Endothelial cell of umbilical vein (primary cell): Measurements from ENCODE around the gene TMF1. TPM values are rescaled to one million over a fixed set of nuclear protein-coding genes. Genes with fewer than 3 reads are reported as not detected.
A peak's percentile ranks its signal among the peaks of the same experiment; 100 is the strongest.

ENCODE experiments used
- BruUV-seq: library from RNA; stranded (reverse); fragments of 400-500 nt; replicated peaks from 2 replicates; lab custom pipeline; 2021; lab: Mats Ljungman, UMichigan
- CTCF ChIA-PET: fragments of 300-600, 350-600 bp; sonication (Branson Sonifier 250); formaldehyde crosslinking; loops from one replicate; lab custom pipeline; 2021; ENCODE audit warnings: antibody characterized with exemption, inconsistent platforms; lab: Charles Lee
- POLR2A ChIA-PET: fragments of 300-600, 350-600 bp; sonication (Branson Sonifier 250); formaldehyde crosslinking; loops from one replicate; lab custom pipeline; 2021; ENCODE audit warnings: antibody characterized with exemption, inconsistent platforms; lab: Charles Lee
- DNase-seq: peaks from one replicate; pipeline ENCODE4 v3.0.0-alpha.2; 2011; ENCODE audit warnings: low read depth, low spot score
- FAIRE-seq: peaks from 2 replicates; lab custom pipeline; 2011; peaks lifted over from hg19 to GRCh38; lab: Jason Lieb, UNC
- H2AFZ ChIP-seq: 2 replicates; pipeline ENCODE4 v1.6.0; 2012; ENCODE audit warnings: low read depth, low read length, control low read depth, inconsistent platforms
- H3K27ac ChIP-seq: 2 replicates; pipeline ENCODE4 v1.5.1; 2011; ENCODE audit warnings: low read depth, mild to moderate bottlenecking, control low read depth, low read length, moderate library complexity; ENCODE audit not compliant: insufficient read depth
- H3K27me3 ChIP-seq, 2 experiments: 2 replicates each; pipeline versions ENCODE4 v1.6.0 to v1.6.1; 2011; ENCODE audit warnings: low read length in 2 of 2, mixed read lengths in 1 of 2; ENCODE audit not compliant: control insufficient read depth in 2 of 2, insufficient read depth in 2 of 2
- H3K36me3 ChIP-seq, 2 experiments: 2 replicates in 1 of 2; 3 replicates in 1 of 2; pipeline ENCODE4 v1.5.1; 2011; ENCODE audit warnings: low read length in 2 of 2, mild to moderate bottlenecking in 1 of 2, moderate library complexity in 1 of 2; ENCODE audit not compliant: control insufficient read depth in 2 of 2, insufficient read depth in 2 of 2; ENCODE audit errors: extremely low read depth in 1 of 2
- H3K4me1 ChIP-seq: 3 replicates; pipeline ENCODE4 v1.5.1; 2011; ENCODE audit warnings: mild to moderate bottlenecking, low read length; ENCODE audit not compliant: control insufficient read depth, insufficient read depth; ENCODE audit errors: extremely low read depth
- H3K4me2 ChIP-seq: 2 replicates; pipeline ENCODE4 v1.6.1; 2011; ENCODE audit warnings: low read length, control low read depth, mixed read lengths; ENCODE audit not compliant: insufficient read depth
- H3K4me3 ChIP-seq, 3 experiments: fragments of 200-600 bp in 1 of 3; sonication (generic), shearing (Covaris generic) in 1 of 3; replicated peaks in 1 of 3; 2 replicates each; pipeline ENCODE4 v1.5.1; 2011 to 2016; ENCODE audit warnings: control low read depth in 3 of 3, low read length in 3 of 3, mild to moderate bottlenecking in 2 of 3, inconsistent platforms in 1 of 3, low read depth in 1 of 3, moderate library complexity in 1 of 3; ENCODE audit not compliant: insufficient read depth in 1 of 3
- H3K79me2 ChIP-seq: 2 replicates; pipeline ENCODE4 v1.6.0; 2012; ENCODE audit warnings: low read length, inconsistent platforms; ENCODE audit not compliant: control insufficient read depth, insufficient read depth
- H3K9ac ChIP-seq: replicated peaks from 2 replicates; pipeline ENCODE3; 2011; ENCODE audit warnings: low read length, control low read depth; ENCODE audit not compliant: insufficient read depth; ENCODE audit errors: extremely low read depth
- H3K9me1 ChIP-seq: replicated peaks from 3 replicates; pipeline ENCODE4 v1.6.0; 2011; ENCODE audit warnings: mild to moderate bottlenecking, low read length; ENCODE audit not compliant: control insufficient read depth, insufficient read depth; ENCODE audit errors: extremely low read depth
- H3K9me3 ChIP-seq: replicated peaks from 2 replicates; pipeline ENCODE4 v1.5.1; 2012; ENCODE audit warnings: low read length, inconsistent platforms; ENCODE audit not compliant: control insufficient read depth, insufficient read depth
- H4K20me1 ChIP-seq: replicated peaks from 2 replicates; pipeline ENCODE3; 2011; ENCODE audit warnings: mild to moderate bottlenecking, low read length; ENCODE audit not compliant: control insufficient read depth, insufficient read depth; ENCODE audit errors: extremely low read depth
- EZH2 ChIP-seq: IDR thresholded peaks from 2 replicates; pipeline ENCODE4 v1.6.1; 2012; ENCODE audit warnings: borderline replicate concordance, low read depth, mild to moderate bottlenecking, moderate library complexity, low read length, inconsistent platforms; ENCODE audit not compliant: severe bottlenecking
- FOS ChIP-seq: IDR thresholded peaks from 2 replicates; pipeline ENCODE4 v1.6.1; 2011; ENCODE audit warnings: mild to moderate bottlenecking, low read length, moderate library complexity, borderline replicate concordance; ENCODE audit not compliant: insufficient read depth
- GATA2 ChIP-seq: IDR thresholded peaks from 2 replicates; pipeline ENCODE4 v1.7.0; 2011; ENCODE audit warnings: low read depth, mild to moderate bottlenecking, moderate library complexity, mixed read lengths, low read length; ENCODE audit not compliant: insufficient read length, insufficient read depth
- JUN ChIP-seq: IDR thresholded peaks from 2 replicates; pipeline ENCODE4 v1.6.1; 2011; ENCODE audit warnings: borderline replicate concordance, low read depth; ENCODE audit not compliant: insufficient read length, insufficient read depth
- MYC ChIP-seq: IDR thresholded peaks from one replicate; pipeline ENCODE4 v1.6.1; 2011; ENCODE audit warnings: mild to moderate bottlenecking, low read depth, low read length
- POLR2A ChIP-seq: IDR thresholded peaks from 2 replicates; pipeline ENCODE4 v1.6.1; 2012; ENCODE audit warnings: low read depth, mild to moderate bottlenecking, control low read depth, low read length
- POLR2AphosphoS5 ChIP-seq: IDR thresholded peaks from 2 replicates; pipeline ENCODE4 v1.6.1; 2012; ENCODE audit warnings: low read depth, mild to moderate bottlenecking, control low read depth, low read length, moderate library complexity; ENCODE audit not compliant: insufficient read depth
- dilution Hi-C: fragments of 300-500 bp; cut with MboI; formaldehyde crosslinking; loops from one replicate; pipeline ENCODE4 v1.15.0; 2019; ENCODE audit warnings: low sequenced_read_pairs; ENCODE audit not compliant: extremely low pct_ligation_motif_present
- intact Hi-C: fragments of 100-400 bp; cut with micrococcal nuclease; formaldehyde crosslinking; loops from one replicate; pipeline ENCODE4 v1.10.0; 2022
- polyA plus RNA-seq, 4 experiments: library from polyadenylated mRNA; depleted of rRNA in 3 of 4; stranded (reverse) in 3 of 4; unstranded in 1 of 4; fragments of >200 nt; gene quantifications; 2 replicates each; pipeline versions ENCODE4 v1.2.1 to v1.2.3, GENCODE V29; 2011 to 2012; ENCODE audit warnings: missing spikeins in 1 of 4
- total RNA-seq: library from RNA; stranded (reverse); gene quantifications from 2 replicates; pipeline ENCODE4 v1.2.3, GENCODE V29; 2021
- TF ChIP-seq, protein P1 (sequence below), 2 donors: IDR thresholded peaks; 1 replicate in 1 of 2; 2 replicates in 1 of 2; pipeline ENCODE4 v1.5.1; 2011; ENCODE audit warnings: low read length in 2 of 2, mild to moderate bottlenecking in 2 of 2, moderate library complexity in 2 of 2, control low read depth in 1 of 2, inconsistent platforms in 1 of 2, low read depth in 1 of 2; ENCODE audit not compliant: insufficient read depth in 1 of 2; ENCODE audit errors: extremely low read depth in 1 of 2
- TF ChIP-seq, protein P2 (sequence below): IDR thresholded peaks from 2 replicates; pipeline ENCODE4 v1.6.1; 2011; ENCODE audit not compliant: insufficient read depth, insufficient read length

Gene TMF1
- total and polyA plus RNA-seq, 2 donors (not counting 3 experiments of a cell fraction or from before 2014, with no cell fraction given), result 3.7 to 32.7 TPM

DNA sequence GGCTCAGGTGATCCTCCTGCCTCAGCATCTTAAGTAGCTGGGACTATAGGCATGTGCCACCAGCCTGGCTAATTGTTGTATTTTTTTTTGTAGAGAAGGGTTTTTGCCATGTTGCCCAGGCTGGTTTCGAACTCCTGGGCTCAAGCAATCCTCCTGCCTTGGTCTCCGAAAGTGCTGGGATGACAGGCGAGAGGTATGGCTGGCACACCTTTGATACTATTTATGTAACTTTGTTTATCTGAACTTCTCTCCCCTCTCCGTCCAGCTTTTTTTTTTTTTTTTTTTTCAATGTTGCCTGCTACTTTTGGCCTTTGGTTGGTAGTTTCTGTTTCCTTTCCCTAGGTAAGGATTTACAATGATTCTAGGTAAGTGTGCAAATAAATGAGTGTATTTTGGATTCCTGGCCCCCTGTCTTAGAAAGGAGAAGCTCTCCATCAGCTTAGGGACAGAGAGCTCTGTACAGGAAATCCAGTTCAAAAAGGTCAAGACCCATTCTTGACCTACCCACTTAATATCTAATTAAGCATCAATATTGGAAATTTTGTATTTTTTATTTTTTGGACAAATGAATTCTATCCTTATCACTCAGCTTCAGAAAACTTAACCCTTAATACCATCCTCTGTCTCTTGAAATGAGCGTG, 39.4 kb upstream of the TMF1 start:
- dilution Hi-C loops (no loop called here), intact Hi-C loops (loop anchor here (2.0 kb wide), 1 partner anchor 15 kb away; no protein-coding TSS in a partner anchor)
- TF ChIP-seq, protein P1, sequence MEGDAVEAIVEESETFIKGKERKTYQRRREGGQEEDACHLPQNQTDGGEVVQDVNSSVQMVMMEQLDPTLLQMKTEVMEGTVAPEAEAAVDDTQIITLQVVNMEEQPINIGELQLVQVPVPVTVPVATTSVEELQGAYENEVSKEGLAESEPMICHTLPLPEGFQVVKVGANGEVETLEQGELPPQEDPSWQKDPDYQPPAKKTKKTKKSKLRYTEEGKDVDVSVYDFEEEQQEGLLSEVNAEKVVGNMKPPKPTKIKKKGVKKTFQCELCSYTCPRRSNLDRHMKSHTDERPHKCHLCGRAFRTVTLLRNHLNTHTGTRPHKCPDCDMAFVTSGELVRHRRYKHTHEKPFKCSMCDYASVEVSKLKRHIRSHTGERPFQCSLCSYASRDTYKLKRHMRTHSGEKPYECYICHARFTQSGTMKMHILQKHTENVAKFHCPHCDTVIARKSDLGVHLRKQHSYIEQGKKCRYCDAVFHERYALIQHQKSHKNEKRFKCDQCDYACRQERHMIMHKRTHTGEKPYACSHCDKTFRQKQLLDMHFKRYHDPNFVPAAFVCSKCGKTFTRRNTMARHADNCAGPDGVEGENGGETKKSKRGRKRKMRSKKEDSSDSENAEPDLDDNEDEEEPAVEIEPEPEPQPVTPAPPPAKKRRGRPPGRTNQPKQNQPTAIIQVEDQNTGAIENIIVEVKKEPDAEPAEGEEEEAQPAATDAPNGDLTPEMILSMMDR (IDR thresholded peaks at IDR 0.05; ENCODE audit: extremely low read depth in 1 of 2, insufficient read depth in 1 of 2, low read depth in 1 of 2, low read length in 2 of 2), result no peak
- TF ChIP-seq POLR2AphosphoS5 (no peak), POLR2A (no peak), EZH2 (no peak), FOS (no peak), GATA2 (no peak), JUN (no peak), MYC (no peak)
- TF ChIP-seq, protein P2, sequence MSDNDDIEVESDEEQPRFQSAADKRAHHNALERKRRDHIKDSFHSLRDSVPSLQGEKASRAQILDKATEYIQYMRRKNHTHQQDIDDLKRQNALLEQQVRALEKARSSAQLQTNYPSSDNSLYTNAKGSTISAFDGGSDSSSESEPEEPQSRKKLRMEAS, result no peak
- FAIRE-seq (no peak), DNase-seq (no peak)
- Histone ChIP-seq H3K4me1 (peaks cover 70% of the 10 kb centered on the region), H2AFZ (no peak overlapping the region), H3K9me1 (no peaks in the 10 kb centered on the region), H3K79me2 (peaks cover 89% of the 10 kb centered on the region), H3K4me2 (peak overlapping the region; percentile 51), H3K4me3 (no peak overlapping the region), H3K27ac (no peak overlapping the region), H3K9me3 (no peaks in the 10 kb centered on the region), H3K36me3 (peaks cover 0 to 3% of the 10 kb centered on the region in 2 experiments), H3K9ac (no peak overlapping the region), H3K27me3 (no peaks in the 10 kb centered on the region), H4K20me1 (no peaks in the 10 kb centered on the region)
- POLR2A ChIA-PET, result interaction anchor here (0.6 kb wide), 1 partner anchor 236 kb away, joined by 5 read pairs; no protein-coding TSS in a partner anchor
- CTCF ChIA-PET, result interaction anchor here (0.6 to 1.4 kb wide), 5 partner anchors 9 to 123 kb away, joined by 3 to 6 read pairs (median 3); partner anchors contain the start of gene UBA3
- no TSS peak for BruUV-seq
